Endometrium (tissue), 2 donors: Measurements from ENCODE around the gene NCEH1.
"Not testable (repeated sequence)": the region's sequence is repeated elsewhere in the genome, so short reads cannot be mapped to it uniquely, and the experiment has no call there.

Experiments used
- FAIRE-seq: peaks from 2 replicates; lab custom pipeline; 2012; peaks lifted over from hg19 to GRCh38; lab: Jason Lieb, UNC
- donor health status: control.
- donor health status: control.

The NCEH1 gene

DNA sequence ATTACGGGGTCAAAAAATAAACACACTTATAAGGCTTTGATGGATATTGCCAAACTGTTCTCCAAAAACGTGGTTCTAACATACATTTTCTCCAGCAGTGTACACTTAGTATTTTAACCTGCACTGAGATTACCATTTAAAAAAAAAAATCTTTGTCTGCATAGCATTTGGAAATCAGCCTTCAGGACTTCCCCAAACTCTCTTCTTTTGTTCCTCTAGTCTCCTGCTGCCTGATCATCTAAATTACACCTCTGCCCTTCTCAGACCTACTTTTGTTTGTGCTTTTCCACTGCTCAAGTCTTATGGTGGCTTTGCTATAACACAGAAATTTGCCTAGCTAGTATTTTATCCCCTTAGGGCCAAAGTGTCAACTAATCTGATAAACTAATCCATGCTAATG is 3.8 kb downstream of the NCEH1 start:
- FAIRE-seq: no peak

DNA sequence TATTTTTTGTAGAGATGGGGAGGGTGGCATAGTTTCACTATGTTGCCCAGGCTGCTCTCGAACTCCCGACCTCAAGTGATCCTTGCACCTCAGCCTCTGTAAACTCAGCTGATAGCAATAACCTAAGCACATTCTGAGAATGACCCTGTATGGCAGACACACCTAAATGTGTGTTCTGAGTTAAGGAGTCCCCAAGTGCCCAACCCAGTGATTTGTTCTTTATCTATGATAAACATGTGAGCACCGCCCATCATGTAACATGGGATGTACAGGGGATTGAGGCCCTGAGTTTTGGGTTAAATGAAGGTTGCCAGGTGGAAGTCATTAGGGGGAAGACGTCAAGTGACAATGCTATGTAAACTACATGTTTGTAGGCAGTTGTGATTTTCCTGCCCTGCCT is 5.7 kb downstream of the NCEH1 start:
- FAIRE-seq: no peak

DNA sequence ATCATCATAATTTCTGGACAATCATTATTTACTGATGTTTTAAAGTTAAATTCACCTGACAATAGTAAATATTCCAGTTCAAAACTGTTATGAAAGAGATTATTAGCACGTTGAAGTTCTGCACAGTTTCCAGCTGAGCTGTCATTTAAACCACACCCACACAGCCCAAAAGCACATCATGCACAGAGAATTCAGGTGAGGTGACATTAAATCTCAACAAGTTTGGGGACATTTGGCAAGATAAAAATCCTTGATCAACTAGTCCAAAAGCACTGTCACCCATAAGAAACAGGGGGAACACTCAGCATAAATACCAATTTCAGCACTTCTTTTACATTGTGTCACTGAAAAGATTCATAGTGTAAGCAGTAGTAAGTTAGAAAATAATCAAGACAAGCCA is 6.9 kb downstream of the NCEH1 start:
- FAIRE-seq: no peak

DNA sequence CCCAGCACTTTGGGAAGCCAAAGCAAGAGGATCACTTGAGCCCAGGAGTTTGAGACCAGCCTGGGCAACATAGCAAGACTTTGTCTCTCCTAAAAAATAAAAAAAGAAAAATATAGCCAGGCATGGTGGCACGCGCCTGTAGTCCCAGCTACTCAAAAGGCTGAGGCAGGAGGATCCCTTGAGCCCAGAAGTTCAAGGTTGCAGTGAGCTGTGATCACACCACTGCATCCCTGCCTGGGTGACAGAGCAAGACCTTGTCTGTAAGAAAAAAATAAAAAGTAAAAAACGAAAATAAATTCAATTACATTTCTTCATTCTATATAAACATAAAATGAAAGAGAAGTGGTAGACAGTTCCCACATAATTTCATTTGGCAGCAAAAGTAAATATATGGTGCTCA is 8.1 kb downstream of the NCEH1 start:
- not testable (repeated sequence) for FAIRE-seq

DNA sequence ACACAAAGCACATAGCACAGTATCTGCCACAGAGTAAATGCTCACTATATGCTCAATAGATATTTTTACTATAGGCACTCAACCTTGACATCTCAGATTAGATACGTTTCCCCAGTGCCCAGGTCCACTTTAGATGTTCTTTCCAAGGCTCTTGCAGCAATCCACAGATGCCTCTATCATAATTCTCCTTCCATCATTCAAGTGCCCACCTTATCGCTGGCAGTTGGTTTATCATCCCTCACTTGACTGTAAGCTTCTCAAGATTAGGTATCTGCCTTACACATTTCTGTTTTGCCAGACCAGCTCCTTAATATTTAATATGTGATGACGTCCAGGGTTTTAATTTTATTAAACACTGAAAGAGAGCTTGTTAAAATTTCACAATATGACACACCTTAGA is 8.6 kb downstream of the NCEH1 start:
- no peak for FAIRE-seq

GRCh38 chr3:172701751-172702150 is 9.1 kb downstream of the NCEH1 start:
- FAIRE-seq: no peak

DNA sequence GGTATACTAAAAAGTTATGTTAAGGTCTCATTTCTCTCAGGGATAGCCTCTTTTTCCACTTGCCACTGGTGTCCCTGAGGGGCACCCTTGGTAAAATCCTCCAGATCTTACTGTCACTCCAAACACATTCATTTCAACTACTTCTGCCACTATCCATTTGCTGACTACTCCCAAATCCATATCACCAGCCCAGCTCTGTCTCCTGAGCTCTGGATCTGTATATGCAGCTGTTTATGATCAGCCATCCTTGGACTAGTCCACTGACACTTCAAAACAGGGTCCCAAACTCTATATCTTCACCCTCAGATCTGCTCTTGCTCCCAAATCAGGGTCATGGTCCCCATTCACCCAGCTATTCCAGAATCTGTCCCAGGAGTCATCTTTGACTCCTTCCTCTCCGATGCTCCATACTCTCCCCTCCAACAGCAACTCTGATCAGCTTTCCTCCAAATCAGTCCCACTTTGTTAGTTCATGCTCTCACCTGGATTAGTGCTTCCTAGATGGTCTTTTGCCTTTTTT is 9.9 kb downstream of the NCEH1 start:
- no peak for FAIRE-seq

DNA sequence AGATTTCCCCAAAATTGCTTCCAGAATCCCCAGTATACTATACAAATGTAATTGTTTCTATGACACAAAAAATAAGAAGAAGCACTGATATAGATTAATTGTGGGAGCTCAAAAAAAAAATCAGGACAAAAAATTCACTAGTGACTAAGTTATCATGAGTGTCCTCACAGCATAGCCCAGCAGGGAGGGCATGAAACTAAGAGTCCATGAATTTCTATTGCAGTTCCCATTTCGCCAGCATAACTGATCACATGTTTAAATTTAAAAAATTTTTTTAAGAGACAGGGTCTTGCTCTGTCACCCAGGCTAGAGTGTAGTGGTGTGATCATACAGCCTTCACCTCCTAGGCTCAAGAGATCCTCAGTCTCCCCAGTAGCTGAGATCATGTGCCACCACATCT is 10.6 kb downstream of the NCEH1 start:
- FAIRE-seq: no peak

- no peak for FAIRE-seq
These were observed 11.8 kb downstream of the NCEH1 start for GRCh38 chr3:172699031-172699430.

- FAIRE-seq: no peak
These were observed 12.2 kb downstream of the NCEH1 start for GRCh38 chr3:172698631-172699030.

DNA sequence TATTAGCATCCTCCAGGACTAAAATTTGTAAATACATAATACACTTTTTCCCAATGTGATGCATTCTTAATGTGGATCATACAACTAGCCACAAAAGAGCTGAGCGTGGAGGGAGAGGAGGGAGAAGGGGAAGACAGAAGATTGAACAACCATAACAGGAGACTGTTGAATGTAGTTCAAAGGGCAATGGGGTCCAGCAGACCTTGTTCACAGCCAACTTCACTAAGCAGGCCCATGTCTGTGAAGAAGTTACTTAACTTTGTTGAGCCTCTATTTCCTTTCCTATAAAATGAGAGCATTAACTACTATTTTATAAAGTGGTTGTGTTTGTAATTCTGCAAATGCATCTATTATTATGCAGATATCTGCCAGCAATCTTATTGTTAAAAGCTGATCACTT is 13.3 kb downstream of the NCEH1 start:
- FAIRE-seq: no peak

DNA sequence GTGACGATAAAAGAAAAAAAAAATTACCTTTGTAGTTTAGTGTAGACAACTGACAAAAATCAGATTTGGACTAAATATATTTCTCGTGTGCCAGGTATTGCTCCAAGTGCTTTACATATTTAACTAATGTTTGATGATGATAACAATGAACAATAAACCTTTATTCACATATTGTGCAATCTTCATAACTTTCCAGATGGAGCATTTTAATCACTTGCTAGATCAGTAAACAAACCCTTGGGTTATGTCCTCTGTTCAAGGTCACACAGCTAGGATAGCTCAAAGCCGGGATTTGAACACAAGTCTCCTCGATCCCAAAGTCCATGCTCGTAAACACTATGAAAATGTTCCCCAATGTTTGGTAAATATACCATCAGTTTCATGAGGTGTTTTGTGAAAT is 14.5 kb downstream of the NCEH1 start:
- FAIRE-seq: no peak

GRCh38 chr3:172694573-172695246 is 16.2 kb downstream of the NCEH1 start:
- no peak for FAIRE-seq

DNA sequence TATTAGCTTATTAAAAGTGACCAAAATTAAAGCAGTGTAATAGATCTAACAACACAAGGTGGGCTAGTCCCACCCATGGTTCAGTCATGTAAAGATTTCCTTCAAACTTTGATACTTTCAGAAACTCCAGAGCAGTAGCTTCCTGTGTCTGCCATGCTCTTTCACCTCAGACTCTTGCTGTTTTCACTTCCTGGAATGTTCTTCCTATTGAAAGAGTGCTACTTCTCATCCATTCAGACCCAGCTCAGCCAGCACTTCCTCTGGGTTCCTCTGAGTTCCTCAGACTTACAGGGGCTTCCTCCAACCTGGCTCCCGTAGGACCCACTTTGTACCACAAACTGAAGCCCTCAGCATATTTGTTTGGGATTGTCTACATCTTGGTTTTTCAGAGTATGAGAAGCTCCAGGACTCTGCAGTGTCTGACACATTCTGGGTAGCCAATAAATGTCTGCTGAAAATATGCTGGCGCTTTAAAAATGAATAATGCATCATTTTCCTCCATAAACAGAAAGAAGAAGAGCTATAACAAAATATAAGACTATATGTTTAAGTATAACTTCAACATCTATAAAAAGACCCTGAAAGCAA is 18.0 kb downstream of the NCEH1 start:
- no peak for FAIRE-seq

DNA sequence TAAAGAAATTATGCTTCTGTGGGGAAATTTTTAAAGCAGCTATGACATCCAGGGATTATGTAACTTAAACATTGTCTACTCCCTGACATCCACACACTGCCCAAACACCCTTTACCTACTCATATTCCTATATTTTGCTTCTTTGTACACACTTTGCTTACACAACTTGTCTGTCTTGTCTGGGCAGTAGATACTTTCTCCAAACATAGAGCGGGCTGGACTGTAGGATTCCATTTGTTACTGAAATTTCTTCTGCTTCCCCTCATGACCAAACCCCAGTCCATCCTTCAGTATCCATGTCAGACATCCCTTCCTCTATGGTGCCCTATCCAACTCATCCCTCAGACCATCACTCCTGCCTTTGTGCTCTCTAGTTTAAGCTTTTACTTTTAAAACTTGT is 19.9 kb downstream of the NCEH1 start:
- FAIRE-seq: no peak

DNA sequence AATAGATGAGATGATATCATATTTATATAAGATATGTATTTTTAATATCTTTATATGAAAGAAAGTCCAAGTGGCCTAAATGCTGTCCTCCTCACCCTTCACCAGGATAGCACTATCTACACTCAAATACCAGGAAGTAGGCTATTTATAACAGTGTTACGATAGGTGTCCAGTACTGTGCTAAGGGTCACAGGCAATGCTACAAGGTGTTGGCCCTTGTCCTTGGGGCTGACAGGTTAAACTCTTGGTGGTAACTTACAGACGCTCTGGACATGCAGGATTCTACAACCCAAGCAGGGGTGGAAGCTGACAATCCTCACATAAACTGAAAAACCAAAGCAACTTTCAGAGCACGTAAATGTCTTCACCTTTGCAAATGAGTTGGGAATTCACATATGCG is 22.3 kb downstream of the NCEH1 start:
- FAIRE-seq: no peak

GRCh38 chr3:172687501-172687900 is 23.4 kb downstream of the NCEH1 start:
- FAIRE-seq: no peak

DNA sequence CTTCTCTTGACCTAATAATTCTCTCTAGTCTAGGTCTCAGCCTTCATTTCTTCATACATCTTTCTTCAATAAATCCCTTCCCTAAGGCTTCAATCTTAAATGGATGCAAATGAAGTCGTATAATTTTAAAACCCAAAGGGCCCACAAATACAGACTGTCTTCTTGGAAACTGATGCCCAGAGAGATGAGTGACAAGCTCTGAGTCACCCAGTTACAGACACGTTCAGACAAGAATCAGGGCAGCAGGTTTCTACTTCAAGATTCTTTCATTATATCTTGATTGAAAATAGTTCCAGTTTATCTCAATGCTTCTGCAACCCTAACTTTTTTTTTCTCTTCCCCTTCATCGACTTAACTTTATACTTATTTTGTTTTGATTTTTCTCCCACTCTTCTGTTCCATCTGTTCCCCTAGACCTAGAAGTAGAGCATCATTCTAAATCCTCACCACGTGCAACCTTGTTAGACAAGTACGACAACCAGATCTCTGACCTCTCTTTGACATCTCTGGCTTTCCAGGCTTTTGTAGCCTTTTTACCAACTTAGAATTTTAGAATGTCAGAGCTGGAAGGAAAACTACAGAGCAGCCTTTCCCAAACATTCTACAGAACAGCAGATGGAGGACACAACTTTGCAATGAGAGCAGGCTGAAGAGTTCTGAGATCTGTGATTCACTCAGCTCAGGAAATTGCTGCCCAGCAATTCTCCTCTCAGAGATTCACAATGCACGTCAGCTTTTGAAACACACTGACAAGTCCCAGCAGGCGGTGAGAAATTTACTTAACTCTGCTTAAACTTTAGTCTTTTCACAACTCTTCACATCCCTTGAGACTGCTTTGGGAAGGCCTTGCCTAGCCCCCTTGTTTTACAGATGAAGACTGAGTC is 25.3 kb downstream of the NCEH1 start:
- FAIRE-seq: no peak

DNA sequence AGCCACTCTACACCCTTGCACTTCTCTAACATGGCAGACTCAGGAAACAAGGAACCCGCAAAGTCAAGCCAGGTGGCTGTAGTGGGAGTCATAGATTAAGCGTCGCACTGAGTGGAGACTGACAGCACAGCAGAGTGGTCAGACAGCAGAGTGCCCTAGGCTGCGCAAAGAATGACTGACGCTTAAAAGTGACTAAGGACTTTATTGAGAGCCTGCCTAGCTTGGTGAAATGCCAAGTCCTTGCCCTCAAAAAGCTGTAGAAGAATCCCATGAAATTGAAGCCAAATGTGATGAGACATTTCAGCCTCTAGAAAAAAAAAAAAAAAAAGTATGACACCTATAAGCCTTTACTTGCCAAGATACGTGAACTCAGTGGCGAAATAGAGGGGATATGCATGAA is 30.2 kb downstream of the NCEH1 start:
- no peak for FAIRE-seq

GRCh38 chr3:172679599-172679998 is 31.3 kb downstream of the NCEH1 start:
- no peak for FAIRE-seq

DNA sequence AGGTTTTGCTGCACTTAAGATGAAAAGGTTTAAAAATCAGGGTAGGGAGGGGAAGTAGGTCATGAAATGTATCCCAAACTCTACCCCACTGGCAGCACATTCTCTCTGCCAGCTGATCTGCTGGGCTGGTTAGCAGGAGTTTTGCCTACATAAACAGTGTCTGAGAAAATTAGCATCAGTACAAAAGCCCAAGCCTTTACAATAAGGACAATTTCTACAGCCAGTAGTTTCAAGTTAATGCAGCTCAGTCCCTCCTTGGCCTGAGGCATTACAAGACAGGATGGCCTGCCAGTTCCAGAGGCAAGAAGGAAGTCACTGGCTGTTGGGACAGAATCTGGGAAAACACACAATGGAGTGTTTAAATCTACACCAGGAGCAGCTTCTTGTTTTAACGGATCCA is 32.8 kb downstream of the NCEH1 start:
- FAIRE-seq: no peak

DNA sequence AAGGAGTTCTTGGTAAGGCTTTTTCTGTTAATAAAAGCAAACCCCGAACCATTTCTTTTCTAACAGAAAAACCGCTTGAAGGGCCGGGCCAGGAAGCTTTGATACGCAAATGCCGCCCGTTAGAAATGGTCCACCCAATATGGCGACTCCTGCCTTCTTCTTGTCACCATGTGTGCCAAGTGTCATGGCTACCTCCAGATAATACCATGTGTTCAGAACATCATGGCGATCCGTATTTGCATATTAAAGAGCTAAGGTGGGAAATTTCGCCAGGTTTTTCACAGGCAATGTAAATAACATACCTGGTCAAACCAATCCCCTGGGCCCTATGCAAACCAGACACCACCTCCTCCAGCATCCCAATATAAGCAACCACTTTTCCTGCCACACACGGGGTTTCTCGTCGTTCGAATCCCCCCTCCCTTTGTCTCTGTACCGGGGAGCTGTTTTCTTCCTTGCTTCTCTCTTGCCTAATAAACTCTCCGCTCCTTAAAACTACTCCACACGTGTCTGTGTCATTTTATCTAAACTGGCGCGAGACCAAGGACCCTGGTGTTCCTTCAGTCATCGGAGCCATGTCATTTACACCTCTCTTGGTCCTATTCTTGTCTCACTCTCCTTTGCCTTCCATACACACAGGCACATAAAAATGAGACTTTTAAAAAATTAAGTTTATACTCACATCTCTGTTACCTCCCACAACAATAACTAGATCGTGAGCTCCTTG is 34.5 kb downstream of the NCEH1 start:
- FAIRE-seq: no peak
